NOMO-1 treated with DMSO at 0.1 percent for 48 hours (cell line): ENCODE data around the gene PIK3R2.
"Not testable (repeated sequence)": the region's sequence is repeated elsewhere in the genome, so short reads cannot be mapped to it uniquely, and the experiment has no call there.

ENCODE experiments used
- DNase-seq: peaks from one replicate; lab custom pipeline; 2025; ENCODE audit not compliant: unreplicated experiment; lab: John Stamatoyannopoulos, UW

PIK3R2 gene

DNA sequence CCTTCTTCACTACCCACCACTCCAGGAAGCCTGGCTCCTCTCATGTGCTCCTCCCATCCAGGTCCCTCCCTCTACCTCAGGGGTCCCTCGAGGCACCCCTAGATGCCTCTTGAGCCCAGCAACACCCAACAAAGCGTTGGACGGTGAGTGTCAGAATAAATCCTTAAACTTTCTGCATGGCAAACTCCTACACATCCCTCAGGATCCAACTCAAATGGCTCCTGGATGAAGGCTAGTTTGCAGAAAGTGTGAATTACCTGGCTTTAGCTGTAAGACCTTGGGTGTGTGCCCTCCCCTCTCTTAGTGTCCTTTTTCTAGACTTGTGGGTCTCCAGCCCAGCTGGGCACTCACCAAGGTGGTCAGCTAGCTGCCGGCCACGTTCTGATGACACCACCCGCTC lies 45.4 kb downstream of the PIK3R2 start:
- DNase-seq: no peak

DNA sequence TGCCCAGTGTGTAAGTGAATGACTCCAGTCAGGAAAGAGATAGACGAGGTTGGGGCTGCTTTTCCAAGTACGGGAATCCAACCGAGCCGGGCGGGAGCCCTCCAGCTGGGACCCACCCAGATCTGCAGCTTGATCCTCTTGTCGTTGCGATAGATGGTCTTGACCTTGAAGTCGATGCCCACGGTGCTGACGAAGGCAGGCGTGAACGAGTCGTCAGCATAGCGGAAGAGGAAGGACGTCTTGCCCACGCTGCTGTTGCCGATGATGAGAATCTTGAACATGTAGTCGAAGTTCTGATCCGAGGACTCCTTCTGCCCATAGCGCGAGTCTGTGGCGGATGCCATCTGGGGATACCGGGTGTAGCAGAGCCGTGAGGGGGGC lies 49.4 kb downstream of the PIK3R2 start:
- DNase-seq: no peak

DNA sequence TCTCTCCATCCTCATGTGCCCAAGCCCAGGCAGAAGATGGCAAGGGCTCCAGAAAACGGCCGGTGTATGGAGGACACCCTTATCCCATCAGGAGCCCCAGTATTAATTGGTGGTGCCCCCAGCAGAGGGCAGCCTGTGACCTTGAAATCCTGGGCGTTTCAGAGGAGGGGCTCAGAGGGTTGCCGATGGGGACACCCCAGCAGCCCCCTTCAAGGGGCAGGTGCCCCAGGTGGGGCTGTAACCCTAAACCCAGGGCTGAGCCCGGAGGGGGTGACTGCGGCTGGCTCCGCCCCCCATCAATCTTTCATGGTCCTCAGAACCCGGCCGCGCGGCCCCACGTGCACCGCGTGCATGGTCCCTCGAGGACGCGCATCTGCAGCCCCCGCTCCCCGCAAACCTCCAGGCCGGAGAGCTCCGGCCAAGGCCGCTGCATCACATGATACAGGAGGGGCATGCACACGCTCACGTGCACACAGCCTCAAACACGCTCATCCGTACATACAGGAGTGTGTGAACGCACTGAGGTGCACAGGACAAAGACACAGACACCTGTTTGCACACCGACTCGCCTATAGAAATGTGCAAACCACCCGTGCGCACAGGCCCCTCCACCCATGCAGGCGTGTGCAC lies 49.9 kb downstream of the PIK3R2 start:
- DNase-seq: no peak

DNA sequence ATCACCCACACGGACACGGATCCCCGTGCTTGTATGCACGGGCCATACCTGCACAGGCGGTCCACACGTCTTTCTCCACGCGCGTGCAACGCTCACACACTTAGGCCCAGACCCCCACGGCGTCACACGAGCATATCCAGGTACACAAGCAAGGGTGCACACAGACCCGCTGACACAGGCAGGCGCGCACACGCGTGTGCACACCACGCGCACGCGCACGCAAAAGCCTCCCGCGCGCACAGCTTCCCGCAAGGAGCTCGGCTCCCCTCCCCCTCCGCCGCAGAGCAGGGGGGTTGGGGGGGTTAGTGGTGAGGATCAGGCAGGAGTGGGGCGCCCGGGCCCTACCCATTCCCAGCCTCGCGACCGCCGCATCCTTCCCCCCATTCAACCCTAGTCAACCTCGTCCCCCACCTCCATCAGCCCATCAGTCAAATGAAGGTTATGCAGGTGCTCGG lies 50.5 kb downstream of the PIK3R2 start:
- DNase-seq: no peak

DNA sequence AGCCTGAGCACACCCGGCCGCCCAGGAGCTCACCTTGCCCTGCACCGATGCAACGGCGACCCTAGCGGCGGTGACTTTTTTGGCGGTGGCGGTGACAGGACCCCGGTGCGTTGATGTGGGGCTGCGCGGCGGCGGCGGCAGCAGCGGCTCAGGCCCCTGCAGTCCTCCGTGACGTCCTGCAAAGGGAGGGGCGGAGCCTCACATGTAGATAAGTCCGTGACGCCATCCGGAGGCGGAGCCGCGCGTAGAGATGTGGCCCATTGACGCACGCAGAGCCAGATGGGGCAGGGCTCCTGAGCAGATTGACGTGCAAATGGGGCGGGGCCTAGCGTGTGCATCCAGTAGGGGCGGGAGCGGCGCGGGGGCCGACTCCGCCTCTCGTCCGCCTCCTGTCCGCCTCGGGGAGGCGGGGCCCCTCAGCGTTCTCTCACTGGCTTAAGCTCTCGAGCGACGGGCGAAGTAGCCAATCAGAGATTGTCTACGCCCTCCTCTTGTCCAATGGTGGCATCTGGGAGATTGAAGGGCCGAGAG lies 51.0 kb downstream of the PIK3R2 start, which contains the start of gene RAB3A:
TSS of gene RAB3A (minus strand) at position 180 of the 531 bp plus-strand sequence. CDS start 1,302 bp downstream, outside the sequence.
- peak; percentile 100 for DNase-seq

DNA sequence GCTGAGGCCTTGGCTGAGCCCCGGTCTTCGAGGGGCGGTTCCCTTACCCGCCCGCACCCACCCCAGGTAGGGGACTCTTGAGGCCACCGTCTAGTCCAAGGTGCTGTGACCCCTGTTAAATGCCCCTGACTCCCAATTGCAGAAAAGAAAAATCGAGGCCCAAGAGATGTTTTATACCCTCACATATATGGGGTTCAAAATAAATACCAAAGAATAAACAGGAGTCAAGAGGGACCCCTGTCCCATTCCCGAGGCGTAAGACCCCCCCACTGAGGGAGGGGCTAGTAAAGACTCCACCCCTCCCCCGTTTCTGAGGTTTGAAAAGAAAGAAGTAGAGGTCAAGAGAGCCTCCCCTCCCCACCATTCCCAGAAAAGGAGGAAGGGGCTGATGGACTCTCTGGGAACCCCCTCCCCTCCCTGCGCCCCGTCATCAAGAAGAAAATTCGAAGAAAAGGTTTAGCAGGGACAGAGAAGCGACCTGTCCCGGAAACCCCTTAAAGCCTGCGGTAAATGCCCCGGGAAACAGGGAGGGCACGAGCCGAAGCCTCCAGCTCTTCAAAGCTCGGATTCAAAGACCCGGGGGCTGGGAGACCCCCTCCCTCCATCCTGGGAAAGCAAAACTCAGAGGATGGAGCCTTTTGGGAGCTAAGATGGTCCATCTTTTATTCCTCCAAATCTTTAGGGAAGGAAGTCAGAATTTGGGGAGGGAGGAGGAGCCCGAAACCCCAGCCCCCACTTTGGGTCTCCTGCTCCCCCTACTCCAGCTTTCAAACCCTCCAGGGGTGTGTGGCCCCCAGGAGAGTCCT lies 51.6 kb downstream of the PIK3R2 start:
- DNase-seq: peak; percentile 42

DNA sequence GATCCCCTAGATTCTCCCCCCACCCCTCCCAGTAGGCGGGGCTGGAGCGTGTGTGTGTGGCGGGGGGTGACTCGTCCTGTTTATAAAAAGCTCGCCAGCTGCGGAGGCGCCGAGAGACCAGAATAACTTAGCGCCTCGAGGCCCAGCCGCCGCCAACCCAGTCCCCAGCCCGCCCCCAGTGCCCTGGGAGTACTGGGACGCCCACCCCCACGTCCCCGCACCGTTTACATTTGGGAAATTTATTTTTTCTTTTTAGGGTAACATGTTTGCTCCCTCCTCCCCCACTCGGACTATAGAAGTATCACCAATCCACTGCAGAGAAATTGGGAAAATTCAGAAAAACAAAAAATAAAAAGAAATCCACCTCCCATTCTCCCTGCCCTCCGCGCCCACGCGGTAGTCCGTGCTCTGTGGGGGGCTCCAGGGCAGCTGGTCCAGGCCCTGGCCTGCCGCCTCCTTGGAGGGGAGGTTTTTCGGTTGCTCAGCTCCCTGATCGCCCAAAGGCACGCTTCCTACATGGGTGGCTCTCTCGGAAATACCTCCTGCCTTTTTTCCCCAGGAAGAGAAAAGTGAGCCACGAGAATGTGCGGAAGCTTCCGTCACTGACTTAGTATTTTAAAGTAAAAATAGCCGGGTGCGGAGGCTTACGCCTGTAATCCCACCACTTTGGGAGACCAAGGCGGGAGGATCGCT lies 52.4 kb downstream of the PIK3R2 start:
- no peak for DNase-seq

DNA sequence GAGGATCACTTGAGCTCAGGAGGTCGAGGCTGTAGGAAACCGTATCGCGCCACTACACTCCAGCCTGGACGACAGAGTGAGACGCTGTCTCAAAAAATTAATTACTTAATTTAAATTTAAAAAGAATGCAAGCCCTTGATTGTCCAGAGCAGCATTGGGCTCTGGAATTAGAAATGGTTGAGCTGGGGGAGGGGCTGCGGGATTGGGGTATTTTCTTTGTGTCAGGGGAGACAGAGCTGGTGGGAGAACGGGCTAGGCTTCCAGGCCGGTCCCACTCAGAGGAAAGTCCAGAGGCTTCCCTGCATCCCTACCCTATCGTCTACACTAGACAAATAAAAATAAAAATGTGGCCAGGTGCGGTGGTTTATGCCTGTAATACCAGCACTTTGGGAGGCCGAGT lies 53.1 kb downstream of the PIK3R2 start:
- no peak for DNase-seq

DNA sequence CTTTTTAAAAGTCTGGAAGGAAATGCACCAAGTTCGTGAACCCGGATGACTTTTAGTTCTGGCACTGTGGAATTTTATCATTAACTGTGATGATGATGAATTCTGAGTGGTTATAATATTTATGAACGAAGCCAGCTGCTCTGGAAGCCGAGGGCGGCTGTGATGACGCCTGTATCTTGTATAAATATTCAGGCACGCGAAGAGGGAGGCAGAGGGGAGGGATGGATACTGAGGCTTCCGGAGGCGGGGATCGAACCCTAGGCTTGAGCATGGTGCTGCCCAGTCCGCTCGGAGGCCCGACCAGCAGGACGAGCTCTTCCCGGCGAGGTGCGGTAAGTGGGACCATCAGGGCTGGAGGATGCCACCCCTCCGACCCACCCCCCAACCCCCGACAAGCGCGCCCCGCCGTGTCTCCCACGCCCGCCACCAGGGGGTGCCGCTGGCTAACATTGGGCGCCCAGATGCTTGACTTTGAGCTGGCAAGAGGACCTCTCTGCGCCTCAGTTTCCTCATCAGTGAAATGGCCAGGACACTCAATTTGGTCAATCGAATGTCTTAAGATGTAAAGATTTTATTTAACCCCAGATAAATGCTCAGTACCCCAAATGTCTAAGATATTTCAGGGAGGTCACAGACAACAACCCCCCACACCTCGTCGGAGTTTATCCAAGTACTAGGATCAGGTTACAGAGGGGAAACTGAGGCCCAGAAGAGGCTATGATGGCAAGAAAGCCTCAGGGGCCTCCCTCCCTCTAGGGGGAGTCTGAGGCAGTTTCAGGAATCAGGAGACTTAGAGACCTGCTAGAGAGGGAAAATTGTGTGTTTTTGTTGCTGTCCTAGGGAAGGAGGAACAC lies 55.4 kb downstream of the PIK3R2 start:
- no peak for DNase-seq

DNA sequence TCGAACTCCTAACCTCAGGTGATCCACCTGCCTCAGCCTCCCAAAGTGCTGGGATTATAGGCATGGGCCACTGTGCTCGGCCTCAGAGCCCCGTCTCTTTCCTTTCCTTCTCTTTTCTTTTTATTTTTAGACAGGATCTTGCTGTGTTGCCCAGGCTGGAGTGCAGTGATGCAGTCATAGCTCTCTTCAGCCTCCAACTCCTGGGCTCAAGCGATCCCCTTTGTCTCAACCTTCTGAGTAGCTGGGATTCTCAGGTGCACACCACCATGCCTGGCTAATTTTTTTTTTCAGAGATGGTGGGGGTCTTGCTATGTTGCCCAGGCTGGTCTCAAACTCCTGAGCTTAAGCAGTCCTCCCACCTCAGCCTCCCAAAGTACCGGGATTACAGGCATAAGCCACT lies 56.9 kb downstream of the PIK3R2 start:
- DNase-seq: not testable (repeated sequence)

DNA sequence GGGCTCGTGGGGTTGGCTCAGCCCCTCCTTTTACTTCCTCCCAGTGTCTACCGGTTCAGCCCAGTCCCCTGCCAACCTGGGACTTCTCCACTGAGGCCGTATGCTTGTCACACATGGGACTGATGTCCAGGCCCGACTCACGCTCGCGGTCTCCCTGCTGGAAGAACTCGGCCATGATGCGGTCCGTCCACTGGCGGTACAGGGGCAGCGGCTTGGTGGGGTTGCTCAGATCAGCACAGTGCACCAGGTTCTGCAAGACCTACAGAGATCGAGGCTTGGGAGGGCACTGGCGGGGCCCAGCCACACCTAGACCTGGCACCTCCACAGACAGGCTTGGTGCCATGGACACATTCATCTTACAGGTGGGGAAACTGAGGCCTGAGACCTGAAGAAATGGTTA lies 58.7 kb downstream of the PIK3R2 start:
- no peak for DNase-seq

DNA sequence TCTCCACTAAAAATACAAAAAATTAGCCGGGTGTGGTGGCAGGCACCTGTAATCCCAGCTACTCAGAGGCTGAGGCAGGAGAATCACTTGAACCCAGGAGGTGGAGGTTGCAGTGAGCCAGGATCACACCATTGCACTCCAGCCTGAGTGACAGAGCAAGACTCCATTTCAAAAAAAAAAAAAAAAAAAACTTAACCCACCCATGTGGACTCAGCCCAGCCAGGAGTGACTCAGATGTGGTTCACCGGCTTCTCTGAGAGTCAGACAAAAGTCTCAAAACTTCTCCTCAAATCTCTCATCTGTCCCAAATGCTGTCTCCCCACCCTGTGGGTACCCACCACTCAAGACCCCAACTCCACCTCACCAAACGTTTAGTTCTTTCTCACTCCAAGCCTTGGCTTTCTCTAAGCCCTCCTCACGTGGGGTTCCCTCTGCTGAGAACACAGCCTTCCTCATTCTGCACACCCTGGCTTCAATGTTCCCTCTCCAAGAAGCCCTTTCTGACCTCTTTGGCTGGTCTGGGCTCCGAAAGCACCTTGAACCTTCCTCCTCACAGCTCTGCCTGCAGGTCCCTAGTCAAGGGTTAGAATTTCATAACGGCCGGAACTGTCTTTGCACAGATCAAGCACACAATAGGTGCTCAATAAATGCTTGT lies 61.9 kb downstream of the PIK3R2 start:
- peak; percentile 31 for DNase-seq

DNA sequence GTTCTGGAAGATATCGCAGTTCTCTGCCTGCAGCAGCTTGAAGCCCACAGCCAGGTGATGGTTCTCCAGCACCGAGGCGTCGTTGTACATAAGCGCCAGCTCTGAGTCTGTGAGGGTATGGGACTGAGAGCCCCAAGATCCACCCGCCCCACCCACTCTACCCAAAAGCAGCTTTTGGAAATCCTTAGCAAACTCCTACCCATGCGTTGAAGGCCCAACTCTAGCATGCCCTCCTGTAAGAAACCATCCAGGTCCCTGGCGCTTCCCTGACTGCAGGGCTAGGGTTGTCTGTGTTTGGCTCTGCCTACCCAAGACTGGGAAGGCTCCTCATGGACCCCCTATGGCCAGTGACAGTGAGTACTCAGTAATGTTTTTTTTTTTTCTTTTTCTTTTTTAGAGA lies 63.8 kb downstream of the PIK3R2 start:
- DNase-seq: no peak

DNA sequence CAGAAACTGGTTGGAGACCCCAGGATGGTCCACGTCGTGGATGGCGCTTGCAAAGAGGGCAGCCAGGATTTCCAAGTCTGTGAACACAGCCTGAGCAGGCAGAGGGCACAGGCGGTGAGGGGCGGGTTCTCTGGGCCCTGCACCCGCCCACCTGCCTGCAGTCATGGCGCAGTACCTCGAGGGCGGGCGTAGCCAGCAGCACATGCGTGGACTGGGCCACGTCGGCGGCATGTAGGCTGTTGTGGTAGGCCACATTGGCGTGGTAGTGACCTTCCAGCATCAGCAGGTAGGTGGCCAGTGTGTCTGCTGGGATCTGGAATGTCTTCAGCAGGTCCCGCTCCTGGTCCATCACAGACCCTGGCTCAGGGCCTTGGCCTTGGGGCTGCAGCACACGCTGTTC lies 65.2 kb downstream of the PIK3R2 start:
- no peak for DNase-seq

DNA sequence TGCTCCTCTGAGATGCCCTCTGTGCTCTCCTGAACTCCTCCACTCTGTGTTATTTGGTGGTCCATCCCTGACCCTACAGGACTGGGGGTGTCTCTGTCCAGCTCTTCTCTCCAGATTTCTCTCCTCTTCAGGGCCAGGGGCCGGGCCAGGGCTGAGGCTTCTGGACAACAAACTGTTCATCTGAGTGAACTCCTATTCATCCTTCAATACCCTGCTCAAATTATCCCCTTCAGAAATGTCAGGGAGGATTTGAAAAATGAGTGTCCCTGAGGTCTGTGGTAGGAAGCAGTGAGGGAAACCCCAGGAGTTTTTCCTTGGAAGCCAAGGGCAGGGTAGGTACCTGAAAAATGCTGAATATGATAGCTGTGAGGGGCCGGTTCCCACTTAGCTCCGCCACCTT lies 65.6 kb downstream of the PIK3R2 start:
- DNase-seq: no peak
